GM21576 (cell line): Measurements from ENCODE around the gene NUBPL.
"Not testable (repeated sequence)": the region's sequence is repeated elsewhere in the genome, so short reads cannot be mapped to it uniquely, and the experiment has no call there.

Experiments used
- ATAC-seq: cut with Tn5 transposase; IDR thresholded peaks from one replicate; pipeline ENCODE4 v1.9.1; 2021; ENCODE audit warnings: mild to moderate bottlenecking, moderate library complexity; ENCODE audit not compliant: unreplicated experiment

NUBPL gene

DNA sequence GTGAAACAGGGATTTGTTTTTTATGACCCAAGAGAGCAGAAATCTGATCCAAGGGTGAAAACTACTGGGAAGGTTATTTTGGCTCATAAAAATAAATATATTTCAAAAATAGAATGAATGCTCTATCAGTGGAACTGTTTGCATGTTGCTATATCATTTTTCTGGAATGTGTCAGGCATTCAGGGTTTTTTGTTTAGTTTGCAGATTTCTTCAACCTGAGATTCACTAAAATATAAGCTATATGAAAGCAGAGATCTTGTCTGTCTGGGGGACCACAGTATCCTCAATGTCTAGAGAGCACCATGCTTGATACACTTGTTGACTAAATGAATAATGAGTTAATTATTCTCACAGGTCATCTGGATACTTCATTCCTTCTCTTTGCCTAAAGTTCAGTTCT, 165.1 kb downstream of the NUBPL start:
- no peak for ATAC-seq

DNA sequence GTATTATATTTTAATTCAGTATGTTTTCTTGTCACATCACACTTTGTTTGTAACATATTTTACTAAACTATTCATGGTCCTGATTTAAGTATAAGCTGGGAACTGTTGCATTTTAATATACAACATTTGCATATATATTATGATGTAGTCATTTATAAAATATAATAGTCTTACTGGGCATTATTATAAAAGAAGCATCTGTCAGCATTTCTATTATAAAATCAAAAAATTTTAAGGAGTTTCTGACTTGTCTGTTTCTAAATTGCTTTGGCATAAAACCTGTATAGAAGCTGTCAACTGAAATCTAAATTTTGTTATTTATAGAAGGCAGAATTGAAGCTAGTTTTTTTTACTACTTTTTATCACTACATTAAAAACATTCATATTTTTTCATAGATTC, 166.6 kb downstream of the NUBPL start:
- no peak for ATAC-seq

DNA sequence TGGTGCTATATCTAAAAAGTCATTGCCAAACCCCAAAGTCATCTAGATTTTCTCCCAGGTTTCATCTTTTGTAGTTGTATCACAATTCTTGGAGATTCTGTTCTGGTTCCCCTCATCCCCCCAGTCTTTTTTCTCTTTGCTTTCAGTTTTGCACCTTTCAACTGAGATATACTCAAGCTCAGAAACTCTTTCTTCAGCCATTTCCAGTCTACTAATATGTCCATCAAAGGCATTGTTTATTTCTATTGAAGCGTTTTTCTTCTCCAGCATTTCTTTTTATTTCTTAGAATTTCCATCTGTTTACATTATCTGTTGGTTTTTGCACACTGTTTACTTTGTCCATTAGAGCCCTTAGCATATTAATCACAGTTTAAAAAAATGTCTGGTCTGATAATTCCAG, 179.5 kb downstream of the NUBPL start:
- no peak for ATAC-seq

DNA sequence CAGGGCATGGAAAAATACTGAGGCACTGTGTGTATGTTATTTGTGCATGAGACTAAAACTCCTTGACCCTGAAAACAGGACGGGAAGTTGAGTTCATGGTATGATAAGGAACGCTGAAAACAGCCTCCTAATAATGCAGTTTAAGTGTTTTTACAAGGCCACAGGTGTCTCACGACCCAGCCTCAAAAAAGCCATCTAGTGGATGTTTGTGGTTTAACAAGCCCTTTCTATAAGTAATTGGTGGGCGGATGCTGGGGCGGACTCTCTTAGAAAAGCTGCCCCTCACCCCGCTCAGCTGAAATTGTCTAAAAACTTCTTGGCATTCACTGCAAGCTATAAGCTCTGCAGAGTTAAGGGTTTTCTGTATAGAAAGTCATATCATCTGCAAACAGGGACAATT, 184.5 kb downstream of the NUBPL start:
- no peak for ATAC-seq

DNA sequence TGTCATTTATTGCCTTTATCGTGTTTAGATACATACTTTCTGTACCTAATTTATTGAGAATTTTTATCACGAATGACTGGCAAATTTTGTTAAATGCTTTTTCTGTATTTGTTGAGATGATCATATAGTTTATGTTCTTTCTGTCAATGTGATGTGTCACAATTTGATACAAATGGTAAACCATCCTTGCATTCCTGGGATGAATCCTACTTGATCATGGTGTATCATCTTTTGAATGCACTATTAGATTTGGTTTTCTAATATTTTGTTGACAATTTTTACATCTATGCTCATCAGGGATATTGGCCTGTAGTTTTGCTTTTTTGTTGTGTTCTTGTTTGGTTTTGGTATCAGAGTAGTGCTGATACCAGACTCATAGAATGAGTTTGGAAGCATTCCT, 185.1 kb downstream of the NUBPL start:
- ATAC-seq = no peak

DNA sequence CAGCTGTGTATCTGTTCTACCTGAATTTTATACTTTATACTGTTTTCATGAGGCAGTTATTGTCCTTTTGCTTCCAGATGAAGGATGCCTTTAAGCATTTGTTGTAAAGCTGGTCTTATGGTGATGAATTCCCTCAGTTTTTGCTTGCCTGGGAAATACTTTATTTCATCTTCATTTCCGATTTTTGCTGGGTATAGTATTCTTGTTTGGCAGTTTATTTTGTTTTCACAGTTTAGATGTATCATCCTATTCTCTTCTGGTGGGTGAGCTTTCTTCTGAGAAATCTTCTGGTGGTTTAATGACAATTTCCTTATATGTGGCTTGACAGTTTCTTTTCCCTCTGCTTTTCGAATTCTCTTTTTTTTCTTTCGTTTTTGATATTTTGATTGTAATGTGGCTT, 188.1 kb downstream of the NUBPL start:
- no peak for ATAC-seq

DNA sequence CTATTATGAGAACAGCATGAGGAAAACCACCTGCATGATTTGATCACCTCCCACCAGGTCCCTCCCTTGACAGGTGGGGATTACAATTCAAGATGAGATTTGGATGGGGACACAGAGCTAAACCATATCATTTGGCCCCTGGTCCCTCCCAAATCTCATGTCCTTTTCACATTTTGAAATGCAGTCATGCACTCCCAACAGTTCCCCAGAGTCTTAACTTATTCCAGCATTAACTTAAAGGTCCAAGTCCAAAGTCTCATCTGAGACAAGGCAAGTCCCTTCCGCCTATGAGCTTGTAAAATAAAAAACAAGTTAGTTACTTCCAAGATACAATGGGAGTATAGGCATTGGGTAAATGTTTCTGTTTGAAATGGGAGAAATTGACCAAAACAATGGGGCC, 189.8 kb downstream of the NUBPL start:
- not testable (repeated sequence) for ATAC-seq

DNA sequence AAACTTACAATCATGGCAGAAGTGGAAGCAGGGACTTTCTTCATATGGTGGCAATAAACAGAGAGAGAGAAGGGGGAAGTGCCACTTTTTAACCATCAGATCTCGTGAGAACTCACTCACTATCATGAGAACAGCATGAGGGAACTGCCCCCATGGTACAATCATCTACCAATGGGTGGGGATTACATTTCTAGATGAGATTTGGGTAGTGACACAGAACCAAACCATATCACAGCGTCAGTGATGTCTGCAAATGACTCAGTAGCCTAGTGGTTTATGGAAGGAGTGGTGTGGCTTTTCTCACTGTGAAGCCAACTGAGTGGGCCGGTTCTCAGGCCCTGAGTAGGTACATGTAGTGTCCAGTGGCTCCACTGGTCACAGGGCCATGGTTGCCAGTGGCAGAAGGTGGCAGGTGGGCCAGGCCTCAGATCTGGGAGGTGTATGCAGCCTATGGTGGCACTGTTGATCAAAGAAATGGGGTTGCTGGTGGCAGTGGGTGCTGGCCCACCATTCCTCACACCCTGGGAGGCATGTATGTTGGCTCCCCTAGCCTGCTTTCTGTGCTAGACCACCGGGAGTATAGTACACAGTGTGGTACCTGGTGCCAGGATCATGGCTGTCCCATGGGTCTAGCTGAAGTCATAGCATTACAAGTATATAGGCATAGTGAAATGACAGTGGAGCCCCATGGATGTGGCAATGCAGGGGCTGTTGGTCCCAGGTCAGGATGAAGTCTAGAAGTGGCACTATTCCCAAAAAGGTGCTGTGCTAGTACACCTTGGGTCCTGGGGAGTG, 191.9 kb downstream of the NUBPL start:
- ATAC-seq = no peak

DNA sequence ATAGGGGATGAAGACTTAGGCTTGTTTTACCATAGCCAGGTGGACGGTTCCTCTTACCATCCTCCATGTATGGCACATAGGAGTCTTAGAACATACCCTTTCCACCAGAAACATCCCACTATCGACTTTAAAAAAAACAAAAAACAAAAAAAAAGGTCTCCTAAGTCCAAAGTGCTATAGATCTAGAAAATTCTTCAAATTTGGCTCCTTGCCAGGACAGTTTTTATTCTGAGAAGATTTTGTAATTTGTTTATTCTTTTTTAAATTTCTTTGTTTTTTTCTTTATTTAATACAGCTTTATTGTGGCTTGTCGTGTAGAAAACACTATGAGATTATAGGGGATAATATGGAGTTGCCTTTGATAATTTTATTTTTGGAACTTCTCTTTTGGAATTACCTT, 197.7 kb downstream of the NUBPL start:
- no peak for ATAC-seq

DNA sequence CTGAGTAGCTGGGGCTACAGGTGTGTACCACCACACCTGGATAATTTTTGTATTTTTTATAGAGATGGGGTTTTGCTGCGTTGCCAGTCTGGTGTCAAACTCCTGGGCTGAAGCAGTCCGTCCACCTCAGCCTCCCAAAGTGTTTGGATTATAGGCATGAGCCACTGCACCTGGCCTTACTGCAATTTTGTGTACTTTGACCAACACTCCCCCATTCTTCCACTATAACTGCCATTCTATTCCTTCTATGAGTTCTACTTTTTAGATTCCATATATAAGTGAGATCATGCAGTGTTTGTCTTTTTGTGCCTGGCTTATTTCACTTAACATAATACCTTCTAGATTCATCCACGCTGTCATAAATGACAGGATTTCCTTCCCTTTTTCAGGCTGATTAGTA, 199.1 kb downstream of the NUBPL start:
- no peak for ATAC-seq

DNA sequence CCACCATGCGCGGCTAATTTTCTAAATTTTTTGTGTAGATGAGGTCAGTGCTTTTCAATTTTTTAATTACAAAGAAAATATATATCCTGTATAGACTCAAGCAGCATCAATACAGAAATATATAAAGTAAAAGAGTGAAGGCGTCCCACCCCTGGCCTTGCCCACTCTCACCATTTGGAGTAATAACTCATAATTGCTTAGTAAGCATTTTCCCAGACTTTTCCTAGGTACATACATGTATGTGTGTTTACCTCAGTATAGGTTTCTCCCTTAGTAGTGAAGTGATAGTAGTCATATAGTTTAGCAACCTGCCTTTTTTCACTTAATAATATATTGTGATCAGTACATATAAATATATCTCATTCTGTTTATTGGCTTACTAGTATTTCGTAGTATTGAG, 200.1 kb downstream of the NUBPL start:
- no peak for ATAC-seq

DNA sequence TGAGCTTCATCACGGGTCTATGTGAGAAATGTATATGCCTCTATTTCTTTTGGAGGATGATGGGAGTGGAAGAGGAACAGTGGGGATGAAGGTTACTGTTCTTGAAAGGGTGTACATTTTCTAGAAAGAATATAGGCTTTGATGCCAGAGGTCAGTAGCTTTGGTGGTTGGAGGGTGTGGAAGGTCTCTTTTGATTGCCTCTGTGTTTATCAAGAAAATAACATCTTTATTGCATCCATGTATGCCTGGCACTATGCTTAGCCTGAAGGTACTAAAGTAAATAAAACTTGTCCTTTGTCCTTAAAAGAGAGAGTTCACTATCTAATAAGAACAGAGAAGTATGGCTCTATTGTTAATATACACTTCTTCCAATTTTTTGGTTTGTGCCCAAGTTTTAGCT, 201.8 kb downstream of the NUBPL start:
- no peak for ATAC-seq

DNA sequence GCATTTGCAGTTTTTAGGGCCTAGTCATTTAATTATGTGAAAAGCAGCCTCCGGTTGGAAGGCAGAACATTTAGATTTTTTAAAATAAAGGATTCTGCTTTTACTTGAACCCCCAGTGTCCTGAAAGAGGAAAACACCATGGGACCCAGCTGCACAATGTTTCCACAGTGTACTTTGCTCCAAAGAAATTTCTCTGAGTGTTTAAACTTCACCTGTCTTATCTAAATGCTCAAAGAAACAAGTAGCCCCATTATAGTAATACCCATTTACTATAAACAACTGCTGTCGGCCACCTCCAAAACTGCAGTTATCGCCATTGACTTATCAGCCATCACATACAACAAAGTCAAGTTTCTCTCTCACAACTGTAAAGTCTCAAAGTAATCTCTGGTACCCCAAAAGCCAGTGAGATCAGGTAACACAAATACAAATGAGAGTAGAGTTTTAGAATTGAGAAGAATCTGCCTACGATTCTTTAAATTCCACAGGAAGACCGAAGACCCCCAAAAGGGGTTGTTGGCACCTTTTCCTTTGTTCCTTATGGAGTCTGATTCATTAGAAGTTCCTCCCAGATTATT, 205.2 kb downstream of the NUBPL start:
- ATAC-seq = no peak

DNA sequence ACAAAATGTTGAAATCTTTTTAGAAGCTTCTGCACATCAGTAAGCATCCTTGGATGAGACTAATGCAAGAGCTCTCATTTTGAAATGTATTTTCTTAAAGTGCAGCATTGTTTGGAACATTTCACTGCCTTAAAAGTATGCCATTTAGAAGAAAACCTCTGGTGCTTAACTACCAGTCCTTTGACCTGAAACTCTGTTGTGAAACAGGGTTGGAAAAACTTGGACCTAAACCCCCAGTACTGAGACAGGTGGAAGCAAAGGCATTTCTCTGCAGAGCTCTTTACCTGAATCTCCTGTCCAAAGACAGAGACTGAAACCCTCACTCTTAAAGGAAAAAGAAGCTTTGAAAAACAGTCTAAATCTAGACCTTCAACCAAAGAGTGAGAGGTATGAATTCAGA, 207.2 kb downstream of the NUBPL start:
- ATAC-seq = no peak

DNA sequence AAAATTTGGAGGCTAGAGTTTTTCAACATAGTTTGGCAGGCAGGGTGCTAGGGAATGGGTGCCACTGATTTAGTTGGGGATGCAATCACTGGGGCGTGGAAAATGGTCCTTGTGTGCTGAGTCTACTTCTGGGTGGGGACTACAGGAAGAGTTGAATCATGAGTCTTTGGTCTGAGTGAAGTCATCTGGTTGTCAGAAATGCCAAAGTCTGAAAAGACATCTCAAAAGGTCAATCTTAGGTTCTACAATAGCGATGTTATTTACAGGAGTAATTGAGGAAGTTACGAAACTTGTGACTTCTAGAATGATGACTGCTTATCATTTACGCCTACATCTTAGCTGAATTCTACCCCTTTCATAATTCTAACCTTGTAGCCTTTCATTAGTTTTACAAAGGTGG, 209.1 kb downstream of the NUBPL start:
- no peak for ATAC-seq

DNA sequence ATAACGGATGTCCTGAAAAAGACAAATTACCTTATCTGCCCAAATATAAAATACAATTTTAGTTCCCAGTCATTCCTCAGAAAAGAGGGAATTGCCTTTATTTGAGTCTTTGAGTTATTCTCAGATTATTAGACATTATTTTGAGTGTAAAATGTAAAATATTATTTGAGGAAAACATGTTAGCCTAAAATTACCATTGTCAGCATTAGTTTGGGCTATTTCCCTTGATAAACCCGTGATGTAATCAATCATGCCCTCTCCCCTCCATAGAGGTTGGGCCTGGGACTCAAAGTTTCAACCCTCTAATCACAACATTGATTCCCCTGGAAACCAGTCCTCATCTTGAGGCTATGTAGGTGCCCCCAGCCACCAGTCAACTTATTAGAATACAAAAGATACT, 213.4 kb downstream of the NUBPL start:
- no peak for ATAC-seq

DNA sequence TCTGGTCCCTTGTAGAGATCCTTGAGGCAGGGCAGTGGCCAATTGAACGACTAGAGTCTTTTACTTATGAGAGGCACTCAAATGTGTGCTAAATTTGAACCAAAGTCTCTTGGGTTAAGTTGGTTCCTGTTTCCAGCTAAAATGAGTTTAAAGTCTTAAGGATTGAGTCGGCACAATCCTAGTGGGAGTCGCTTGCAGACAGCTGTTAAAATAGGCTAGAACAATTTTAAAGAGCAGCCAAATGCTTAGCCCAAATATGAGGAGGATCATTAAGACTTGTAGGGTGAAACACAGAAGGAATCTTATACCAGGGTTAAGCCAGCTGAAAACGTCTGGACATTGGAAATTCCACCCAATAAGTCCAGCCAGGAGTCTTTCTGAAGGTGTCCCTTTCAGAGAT, 216.1 kb downstream of the NUBPL start:
- ATAC-seq = no peak

DNA sequence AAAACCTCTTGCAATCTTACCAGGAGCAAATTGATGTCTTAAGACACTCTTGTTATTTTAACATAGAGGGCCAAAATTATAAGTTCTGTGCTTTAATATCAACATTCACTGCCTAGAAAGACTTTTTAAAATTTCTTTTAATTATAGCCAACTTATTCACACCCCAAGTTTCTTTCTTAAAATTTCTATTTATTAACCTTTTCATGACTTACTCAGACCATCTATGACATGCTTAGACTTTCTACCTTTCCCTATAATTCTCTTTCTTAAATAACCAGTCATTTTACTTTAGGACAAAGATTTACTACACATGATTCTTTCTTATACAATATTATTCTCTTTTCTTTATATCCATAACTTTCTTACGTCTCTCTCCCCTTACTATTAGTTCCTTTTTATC, 220.4 kb downstream of the NUBPL start:
- no peak for ATAC-seq

DNA sequence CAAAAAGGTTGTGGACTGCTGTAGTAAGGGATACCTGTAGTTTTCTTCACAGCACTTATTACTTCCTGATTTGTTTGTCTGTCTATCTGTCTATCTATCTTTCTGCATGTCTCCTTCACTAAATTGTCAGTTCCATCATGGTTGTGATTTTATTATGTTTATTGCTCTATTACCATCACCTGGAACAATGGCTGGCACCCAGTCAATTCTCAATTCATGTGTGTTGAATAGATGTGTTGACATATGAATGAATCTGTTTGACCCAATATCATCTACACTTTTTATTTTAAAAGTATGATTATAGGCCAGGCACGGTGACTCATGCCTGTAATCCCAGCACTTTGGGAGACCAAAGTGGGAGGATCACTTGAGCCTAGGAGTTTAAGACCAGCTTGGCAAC, 224.4 kb downstream of the NUBPL start:
- ATAC-seq = no peak

DNA sequence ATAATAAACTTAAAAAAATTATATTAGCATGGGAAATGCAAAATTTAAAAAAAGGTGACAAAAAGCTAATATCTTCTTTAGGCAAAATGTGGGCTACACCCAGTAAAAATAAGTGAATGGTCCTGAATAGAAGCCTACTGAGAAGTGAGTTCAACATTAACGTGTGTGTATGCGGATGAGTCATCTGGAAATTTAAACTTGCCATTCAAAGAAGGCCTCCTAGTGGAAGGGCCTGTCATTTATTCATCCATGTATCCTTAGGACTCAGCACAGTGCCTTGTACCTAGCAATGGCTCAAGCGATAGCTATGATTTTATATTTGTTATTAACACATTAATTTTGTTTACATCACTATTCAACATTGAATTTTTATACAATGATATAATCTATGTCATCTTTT, 226.2 kb downstream of the NUBPL start:
- no peak for ATAC-seq

DNA sequence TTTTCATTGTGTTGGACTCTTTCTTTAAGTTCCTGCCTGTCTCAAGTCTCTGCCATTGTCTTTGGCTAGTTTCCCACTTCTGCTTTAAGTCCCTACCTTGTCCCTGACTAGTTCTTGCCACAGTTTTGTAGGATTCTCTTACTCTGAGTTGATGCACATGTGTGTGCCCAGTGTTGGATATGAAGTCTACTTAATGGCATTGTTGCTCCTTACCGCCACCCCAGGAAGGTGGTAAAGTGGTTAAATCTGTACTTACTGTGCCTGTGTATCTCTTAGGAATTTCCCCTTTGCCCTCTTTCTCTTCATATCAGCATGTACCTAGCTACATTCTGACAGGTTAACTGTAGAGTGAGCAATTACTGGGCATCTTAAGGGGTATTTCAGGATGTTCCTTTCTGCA, 227.1 kb downstream of the NUBPL start:
- ATAC-seq = no peak

DNA sequence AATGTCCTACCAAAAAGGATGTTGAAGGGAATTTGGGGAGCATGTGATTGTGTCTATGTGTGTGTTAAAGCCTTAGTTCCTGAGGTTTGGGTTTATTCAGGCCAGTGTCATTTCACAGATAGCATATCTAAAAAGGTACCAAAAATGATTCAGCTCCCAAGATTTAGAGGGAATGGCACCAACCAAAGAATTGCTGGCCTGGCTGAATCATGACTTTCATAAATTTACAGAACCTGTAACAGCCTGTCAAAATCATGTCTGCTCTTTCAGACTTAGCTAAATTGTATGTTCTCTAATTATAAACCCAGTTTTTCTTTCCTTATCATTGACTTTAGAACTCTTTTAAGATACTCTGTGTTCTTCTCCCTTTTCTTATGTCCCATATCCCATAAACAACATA, 231.5 kb downstream of the NUBPL start:
- ATAC-seq = no peak

DNA sequence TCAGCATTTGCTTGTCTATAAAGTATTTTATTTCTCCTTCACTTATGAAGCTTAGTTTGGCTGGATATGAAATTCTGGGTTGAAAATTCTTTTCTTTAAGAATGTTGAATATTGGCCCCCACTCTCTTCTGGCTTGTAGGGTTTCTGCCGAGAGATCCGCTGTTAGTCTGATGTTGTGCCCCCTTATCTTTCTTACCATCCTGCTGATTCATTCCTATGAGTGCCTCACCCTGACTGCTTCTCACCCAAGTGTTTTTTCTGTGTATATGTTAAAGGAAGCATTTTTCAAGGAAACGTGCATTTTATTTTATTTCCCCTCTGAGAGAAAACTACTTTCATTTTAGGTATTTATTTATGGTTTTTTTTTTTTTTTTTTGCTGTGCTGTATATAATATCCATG, 236.7 kb downstream of the NUBPL start:
- not testable (repeated sequence) for ATAC-seq
